ENCODE results near the gene LPP. TPM values are rescaled to one million over a fixed set of nuclear protein-coding genes. Genes with fewer than 3 reads are reported as not detected.

The LPP gene
- total RNA-seq, 4 donors from 2014 or later: 109 to 170 (median 132) TPM

DNA sequence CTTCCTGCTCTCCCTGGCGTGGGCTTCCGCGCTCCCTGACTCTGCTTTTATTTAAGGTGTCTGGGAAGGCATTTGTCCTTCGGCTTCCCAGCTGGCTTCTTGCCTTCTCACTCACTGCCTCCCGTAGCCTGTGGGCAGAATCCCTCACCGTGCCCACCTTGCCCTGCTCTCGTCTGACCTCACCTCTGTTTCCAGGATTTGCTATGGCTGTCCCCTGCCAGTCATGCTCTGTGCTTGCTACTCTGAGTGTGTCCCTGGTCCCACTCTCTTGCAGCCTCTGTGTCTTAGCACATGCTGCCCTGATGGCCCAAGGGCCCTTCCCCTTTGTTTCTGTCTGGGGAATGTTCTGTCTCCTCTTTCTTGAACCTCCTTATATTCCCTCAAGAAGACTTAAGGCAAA lies 26.2 kb downstream of the LPP start:
- no peaks in the 10 kb centered on the region for H3K27me3 ChIP-seq
- no peak for DNase-seq
- peak overlapping the region in 2 of 4 donors; percentile 28 to 77 for H3K27ac ChIP-seq
- H3K4me3 ChIP-seq: no peak overlapping the region
- TF ChIP-seq POLR2A (IDR thresholded peaks at IDR 0.05) (no peak), CTCF (IDR thresholded peaks at IDR 0.05) (no peak)
- no peaks in the 10 kb centered on the region for H3K36me3 ChIP-seq
- H3K4me1 ChIP-seq: peaks cover 0 to 48% (median 2%) of the 10 kb centered on the region in 4 donors
- H3K9me3 ChIP-seq: no peaks in the 10 kb centered on the region

GRCh38 chr3:188183452-188183851 lies 29.5 kb downstream of the LPP start:
- no peaks in the 10 kb centered on the region for H3K9me3 ChIP-seq
- no peak for DNase-seq
- no peaks in the 10 kb centered on the region for H3K36me3 ChIP-seq
- H3K27me3 ChIP-seq: no peaks in the 10 kb centered on the region
- no peak overlapping the region for H3K4me3 ChIP-seq
- peak overlapping the region in 1 of 4 donors; percentile 3 for H3K27ac ChIP-seq
- H3K4me1 ChIP-seq: peaks cover 0 to 46% (median 3%) of the 10 kb centered on the region in 4 donors
- TF ChIP-seq POLR2A (IDR thresholded peaks at IDR 0.05): no peak
- no peak for TF ChIP-seq CTCF (IDR thresholded peaks at IDR 0.05)

GRCh38 chr3:188184160-188184559 lies 30.2 kb downstream of the LPP start:
- H3K27ac ChIP-seq: no peak overlapping the region
- H3K36me3 ChIP-seq: no peaks in the 10 kb centered on the region
- peaks cover 0 to 40% (median 3%) of the 10 kb centered on the region in 4 donors for H3K4me1 ChIP-seq
- no peak overlapping the region for H3K4me3 ChIP-seq
- H3K9me3 ChIP-seq: no peaks in the 10 kb centered on the region
- no peaks in the 10 kb centered on the region for H3K27me3 ChIP-seq
- DNase-seq: no peak
- TF ChIP-seq CTCF (IDR thresholded peaks at IDR 0.05) (no peak), POLR2A (IDR thresholded peaks at IDR 0.05) (no peak)

- Histone ChIP-seq H3K9me3 (no peaks in the 10 kb centered on the region), H3K4me3 (no peak overlapping the region), H3K27ac (peak overlapping the region in 1 of 4 donors; percentile 73), H3K36me3 (no peaks in the 10 kb centered on the region), H3K4me1 (peaks cover 0 to 35% (median 3%) of the 10 kb centered on the region in 4 donors), H3K27me3 (no peaks in the 10 kb centered on the region)
- TF ChIP-seq POLR2A (IDR thresholded peaks at IDR 0.05) (no peak), CTCF (IDR thresholded peaks at IDR 0.05) (no peak)
- no peak for DNase-seq
These were observed 30.7 kb downstream of the LPP start for GRCh38 chr3:188184649-188185048.

GRCh38 chr3:188185717-188186251 lies 31.8 kb downstream of the LPP start:
- no peaks in the 10 kb centered on the region for H3K36me3 ChIP-seq
- H3K9me3 ChIP-seq: no peaks in the 10 kb centered on the region
- TF ChIP-seq POLR2A (IDR thresholded peaks at IDR 0.05): no peak
- no peak for TF ChIP-seq CTCF (IDR thresholded peaks at IDR 0.05)
- DNase-seq: peak in 1 of 3 donors; percentile 56
- H3K27me3 ChIP-seq: no peaks in the 10 kb centered on the region
- no peak overlapping the region for H3K4me3 ChIP-seq
- peak overlapping the region in 3 of 4 donors; percentile 2 to 73 (median 57) for H3K27ac ChIP-seq
- peaks cover 0 to 28% (median 3%) of the 10 kb centered on the region in 4 donors for H3K4me1 ChIP-seq

All from Peyer's patch (tissue), 4 donors.